Right lobe of liver (tissue), 4 donors: ENCODE measurements around the gene FOXJ3.

Source experiments
- CTCF ChIP-seq, 4 donors: fragments of 200-600 bp in 3 of 4; fragments of 450-650 bp in 1 of 4; IDR thresholded peaks; one replicate each; pipeline versions ENCODE4 v1.5.1 to v1.8.0; 2016 to 2022; ENCODE audit warnings: antibody characterized with exemption in 4 of 4, mild to moderate bottlenecking in 2 of 4
- POLR2A ChIP-seq: fragments of 450-650 bp; IDR thresholded peaks from one replicate; pipeline ENCODE4 v1.6.1; 2017; ENCODE audit warnings: antibody characterized with exemption, mild to moderate bottlenecking
- donor health status: DM: no; HTN: no; CAD: no.
- donor health status: DM: no; HTN: no; CAD: no.
- donor health status: DM: no; HTN: yes; CAD: no.

- TF ChIP-seq CTCF (IDR thresholded peaks at IDR 0.05) (no peak), POLR2A (no peak)
These were observed 195.6 kb downstream of the FOXJ3 start for GRCh38 chr1:42139444-42139843.
